WI38 (cell line): ENCODE data around the gene ANKS4B.

Experiments used
- H3K4me3 ChIP-seq: 2 replicates; pipeline ENCODE4 v1.5.1; 2011; ENCODE audit warnings: low read depth, mild to moderate bottlenecking, control low read depth, low read length
- CTCF ChIP-seq: IDR thresholded peaks from 2 replicates; pipeline ENCODE4 v1.5.1; 2012; ENCODE audit warnings: low read depth, mild to moderate bottlenecking, control low read depth, low read length

ANKS4B gene

GRCh38 chr16:21218153-21218552, 15.3 kb upstream of the ANKS4B start:
- no peak for TF ChIP-seq CTCF
- H3K4me3 ChIP-seq = no peak overlapping the region

- no peak overlapping the region for H3K4me3 ChIP-seq
- TF ChIP-seq CTCF = no peak
Measured at GRCh38 chr16:21219551-21219950, 13.9 kb upstream of the ANKS4B start.

- TF ChIP-seq CTCF = no peak
- no peak overlapping the region for H3K4me3 ChIP-seq
Measured at GRCh38 chr16:21222495-21223337, 10.8 kb upstream of the ANKS4B start.

- no peak overlapping the region for H3K4me3 ChIP-seq
- TF ChIP-seq CTCF = no peak
Measured at GRCh38 chr16:21223787-21224186, 9.7 kb upstream of the ANKS4B start.

GRCh38 chr16:21224800-21225199, 8.7 kb upstream of the ANKS4B start:
- no peak overlapping the region for H3K4me3 ChIP-seq
- TF ChIP-seq CTCF = no peak

- no peak for TF ChIP-seq CTCF
Measured at GRCh38 chr16:21226749-21227148, 6.8 kb upstream of the ANKS4B start.

GRCh38 chr16:21227866-21228265, 5.6 kb upstream of the ANKS4B start:
- no peak for TF ChIP-seq CTCF
- no peak overlapping the region for H3K4me3 ChIP-seq

More at GRCh38 chr16:21226749-21227148, 6.8 kb upstream of the ANKS4B start:
- no peak overlapping the region for H3K4me3 ChIP-seq
